ENCODE results near the gene PCDHGA10. TPM values are rescaled to one million over a fixed set of nuclear protein-coding genes. Genes with fewer than 3 reads are reported as not detected.
A peak's percentile ranks its signal among the peaks of the same experiment; 100 is the strongest.
"Not testable (repeated sequence)": the region's sequence is repeated elsewhere in the genome, so short reads cannot be mapped to it uniquely, and the experiment has no call there.

Gene PCDHGA10
- total RNA-seq, 1 experiment from 2014 or later = 0.35 TPM

GRCh38 chr5:141430332-141431113, 17.7 kb downstream of the PCDHGA10 start, which contains the start of gene PCDHGA12:
Gene PCDHGA12 (plus strand): TSS chr5:141430507. CDS start chr5:141430760, 253 bp downstream.
- no peak for DNase-seq
- Histone ChIP-seq H3K4me3 (ENCODE audit: insufficient read depth, low read depth, low read length) (no peak within 1 kb of the TSS), H3K36me3 (replicated peaks; ENCODE audit: control insufficient read depth, insufficient read depth, low read length) (no peaks in the 10 kb centered on the region), H3K27me3 (ENCODE audit: control insufficient read depth, insufficient read depth, low read length) (no peaks in the 10 kb centered on the region)

DNA sequence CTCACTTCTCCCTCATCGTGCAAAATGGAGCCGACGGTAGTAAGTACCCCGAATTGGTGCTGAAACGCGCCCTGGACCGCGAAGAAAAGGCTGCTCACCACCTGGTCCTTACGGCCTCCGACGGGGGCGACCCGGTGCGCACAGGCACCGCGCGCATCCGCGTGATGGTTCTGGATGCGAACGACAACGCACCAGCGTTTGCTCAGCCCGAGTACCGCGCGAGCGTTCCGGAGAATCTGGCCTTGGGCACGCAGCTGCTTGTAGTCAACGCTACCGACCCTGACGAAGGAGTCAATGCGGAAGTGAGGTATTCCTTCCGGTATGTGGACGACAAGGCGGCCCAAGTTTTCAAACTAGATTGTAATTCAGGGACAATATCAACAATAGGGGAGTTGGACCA, 18.5 kb downstream of the PCDHGA10 start:
- H3K36me3 ChIP-seq (replicated peaks; ENCODE audit: control insufficient read depth, insufficient read depth, low read length) = no peaks in the 10 kb centered on the region
- no peak for DNase-seq
- no peak overlapping the region for H3K4me3 ChIP-seq (ENCODE audit: insufficient read depth, low read depth, low read length)

GRCh38 chr5:141432308-141432707, 19.5 kb downstream of the PCDHGA10 start:
- not testable (repeated sequence) for H3K36me3 ChIP-seq (replicated peaks; ENCODE audit: control insufficient read depth, insufficient read depth, low read length); H3K4me3 ChIP-seq (ENCODE audit: insufficient read depth, low read depth, low read length); DNase-seq; H3K27me3 ChIP-seq (ENCODE audit: control insufficient read depth, insufficient read depth, low read length)

More for the DNA sequence above, 18.5 kb downstream of the PCDHGA10 start:
- H3K27me3 ChIP-seq (ENCODE audit: control insufficient read depth, insufficient read depth, low read length) = no peaks in the 10 kb centered on the region

DNA sequence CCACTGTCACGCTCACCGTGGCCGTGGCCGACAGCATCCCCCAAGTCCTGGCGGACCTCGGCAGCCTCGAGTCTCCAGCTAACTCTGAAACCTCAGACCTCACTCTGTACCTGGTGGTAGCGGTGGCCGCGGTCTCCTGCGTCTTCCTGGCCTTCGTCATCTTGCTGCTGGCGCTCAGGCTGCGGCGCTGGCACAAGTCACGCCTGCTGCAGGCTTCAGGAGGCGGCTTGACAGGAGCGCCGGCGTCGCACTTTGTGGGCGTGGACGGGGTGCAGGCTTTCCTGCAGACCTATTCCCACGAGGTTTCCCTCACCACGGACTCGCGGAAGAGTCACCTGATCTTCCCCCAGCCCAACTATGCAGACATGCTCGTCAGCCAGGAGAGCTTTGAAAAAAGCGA, 19.9 kb downstream of the PCDHGA10 start:
- H3K4me3 ChIP-seq (ENCODE audit: insufficient read depth, low read depth, low read length); DNase-seq; H3K36me3 ChIP-seq (replicated peaks; ENCODE audit: control insufficient read depth, insufficient read depth, low read length); H3K27me3 ChIP-seq (ENCODE audit: control insufficient read depth, insufficient read depth, low read length): not testable (repeated sequence)

GRCh38 chr5:141434006-141434405, 21.2 kb downstream of the PCDHGA10 start:
- no peaks in the 10 kb centered on the region for H3K27me3 ChIP-seq (ENCODE audit: control insufficient read depth, insufficient read depth, low read length)
- no peaks in the 10 kb centered on the region for H3K36me3 ChIP-seq (replicated peaks; ENCODE audit: control insufficient read depth, insufficient read depth, low read length)
- no peak for DNase-seq
- H3K4me3 ChIP-seq (ENCODE audit: insufficient read depth, low read depth, low read length) = no peak overlapping the region

DNA sequence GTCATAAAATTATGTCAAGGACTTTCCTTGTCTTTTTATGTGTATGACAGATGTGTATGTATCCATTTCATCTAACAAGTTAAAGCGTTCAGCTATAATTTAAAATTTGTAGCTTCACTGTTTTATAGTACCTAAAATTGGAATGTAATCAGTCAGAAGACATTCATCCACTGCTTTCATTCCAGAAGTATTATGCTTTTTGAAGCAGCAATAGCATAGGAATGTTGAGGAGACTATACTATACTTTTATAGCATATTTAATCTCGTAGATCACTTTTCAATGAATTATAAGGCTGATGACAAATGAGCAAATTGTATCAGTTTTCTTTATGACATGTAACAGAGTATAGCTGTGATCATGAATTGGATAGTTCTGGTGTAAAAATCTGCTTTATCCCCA, 24.4 kb downstream of the PCDHGA10 start:
- no peak overlapping the region for H3K4me3 ChIP-seq (ENCODE audit: insufficient read depth, low read depth, low read length)
- no peak for DNase-seq
- H3K36me3 ChIP-seq (replicated peaks; ENCODE audit: control insufficient read depth, insufficient read depth, low read length) = no peaks in the 10 kb centered on the region
- no peaks in the 10 kb centered on the region for H3K27me3 ChIP-seq (ENCODE audit: control insufficient read depth, insufficient read depth, low read length)

DNA sequence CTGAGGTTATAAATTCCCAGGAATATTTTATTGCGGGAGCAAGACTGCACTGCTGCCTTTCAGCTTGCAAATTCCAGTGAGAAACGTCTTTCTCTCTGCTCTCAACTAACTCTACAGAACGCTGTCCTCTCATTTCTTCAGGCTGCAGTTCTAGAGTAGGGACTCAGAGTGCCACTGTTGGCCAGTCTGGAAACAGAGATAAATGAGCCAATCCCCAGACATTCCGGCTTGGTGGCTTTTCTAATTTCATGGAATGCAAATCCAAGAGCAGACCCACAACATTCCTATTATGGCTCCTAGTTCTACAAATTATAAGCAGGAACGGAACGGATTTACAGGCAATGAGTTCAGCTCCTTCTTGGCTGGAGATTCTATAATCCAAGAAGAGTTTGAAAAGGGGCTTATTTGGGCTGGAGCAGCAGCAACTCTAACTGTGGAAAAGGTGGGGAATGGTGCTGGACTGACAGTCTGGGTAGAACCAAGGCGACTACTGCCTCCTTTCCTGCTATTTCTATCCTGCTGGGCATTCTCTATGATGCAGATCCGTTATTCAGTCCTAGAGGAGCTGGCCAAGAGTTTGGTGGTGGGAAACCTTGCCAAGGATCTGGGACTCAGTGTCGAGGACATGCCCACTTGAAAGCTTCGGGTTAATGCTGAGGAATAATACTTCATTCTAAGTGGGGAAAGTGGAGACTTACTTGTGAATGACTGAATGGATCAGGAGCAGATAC, 26.8 kb downstream of the PCDHGA10 start:
- DNase-seq = peak; percentile 34
- Histone ChIP-seq H3K27me3 (ENCODE audit: control insufficient read depth, insufficient read depth, low read length) (no peaks in the 10 kb centered on the region), H3K36me3 (replicated peaks; ENCODE audit: control insufficient read depth, insufficient read depth, low read length) (no peaks in the 10 kb centered on the region), H3K4me3 (ENCODE audit: insufficient read depth, low read depth, low read length) (no peak overlapping the region)

GRCh38 chr5:141440341-141440740, 27.6 kb downstream of the PCDHGA10 start:
- Histone ChIP-seq H3K4me3 (ENCODE audit: insufficient read depth, low read depth, low read length) (no peak overlapping the region), H3K27me3 (ENCODE audit: control insufficient read depth, insufficient read depth, low read length) (no peaks in the 10 kb centered on the region), H3K36me3 (replicated peaks; ENCODE audit: control insufficient read depth, insufficient read depth, low read length) (no peaks in the 10 kb centered on the region)
- no peak for DNase-seq

DNA sequence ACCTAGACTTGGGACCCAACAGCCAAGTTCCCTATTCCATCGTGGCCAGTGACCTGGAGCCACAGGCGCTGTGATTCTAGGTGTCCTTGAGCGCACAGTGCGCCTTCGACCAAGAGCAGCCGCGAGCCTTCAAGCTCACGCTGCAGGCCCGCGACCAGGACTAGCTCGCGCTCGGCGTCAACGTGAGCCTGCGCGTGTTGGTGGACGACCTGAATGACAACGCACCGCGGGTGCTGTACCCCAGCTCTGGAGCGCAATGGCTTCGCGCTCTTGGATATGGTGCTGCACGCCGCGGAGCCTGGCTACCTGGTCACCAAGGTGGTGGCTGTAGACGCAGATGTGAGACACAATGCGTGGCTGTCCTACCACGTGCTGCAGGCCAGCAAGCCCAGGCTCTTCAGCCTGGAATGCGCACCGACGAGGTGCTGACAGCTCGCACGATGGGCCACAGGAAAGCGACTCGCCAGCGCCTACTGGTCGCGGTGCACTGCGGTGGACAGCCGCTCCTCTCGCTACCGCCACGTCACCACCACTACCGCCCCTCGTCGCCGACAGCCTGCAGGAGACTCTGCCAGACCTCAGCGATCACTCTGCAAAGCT, 28.9 kb downstream of the PCDHGA10 start:
- no peak for DNase-seq
- Histone ChIP-seq H3K27me3 (ENCODE audit: control insufficient read depth, insufficient read depth, low read length) (no peaks in the 10 kb centered on the region), H3K4me3 (ENCODE audit: insufficient read depth, low read depth, low read length) (no peak overlapping the region), H3K36me3 (replicated peaks; ENCODE audit: control insufficient read depth, insufficient read depth, low read length) (no peaks in the 10 kb centered on the region)

GRCh38 chr5:141465351-141465750, 52.6 kb downstream of the PCDHGA10 start:
- DNase-seq = no peak

More at GRCh38 chr5:141465351-141465750, 52.6 kb downstream of the PCDHGA10 start:
- no peak overlapping the region for H3K4me3 ChIP-seq (ENCODE audit: insufficient read depth, low read depth, low read length)
- no peaks in the 10 kb centered on the region for H3K27me3 ChIP-seq (ENCODE audit: control insufficient read depth, insufficient read depth, low read length)
- no peaks in the 10 kb centered on the region for H3K36me3 ChIP-seq (replicated peaks; ENCODE audit: control insufficient read depth, insufficient read depth, low read length)

Other genes with a start within 250 kb of the PCDHGA10 start
- 0.03 TPM in 1 of 2 replicates, not detected in the other for gene PCDHB7, start 240.3 kb upstream of the PCDHGA10 start, total RNA-seq (2014; rRNA removed; shearing (Covaris generic))
- gene PCDHB8, start 235.2 kb upstream of the PCDHGA10 start, total RNA-seq (2014; rRNA removed; shearing (Covaris generic)) = not detected in 2 replicates
- 0.03 and 0.07 TPM in 2 replicates for gene PCDHB16, start 230.6 kb upstream of the PCDHGA10 start, total RNA-seq (2014; rRNA removed; shearing (Covaris generic))
- not detected in 2 replicates for gene PCDHB9, start 225.8 kb upstream of the PCDHGA10 start, total RNA-seq (2014; rRNA removed; shearing (Covaris generic))
- 0.03 and 0.33 TPM in 2 replicates for gene PCDHB10, start 220.6 kb upstream of the PCDHGA10 start, total RNA-seq (2014; rRNA removed; shearing (Covaris generic))
- gene PCDHB11, start 213.4 kb upstream of the PCDHGA10 start, total RNA-seq (2014; rRNA removed; shearing (Covaris generic)) = 0.03 and 0.18 TPM in 2 replicates
- not detected in 2 replicates for gene PCDHB12, start 204.3 kb upstream of the PCDHGA10 start, total RNA-seq (2014; rRNA removed; shearing (Covaris generic))
- gene PCDHB13, start 199.1 kb upstream of the PCDHGA10 start, total RNA-seq (2014; rRNA removed; shearing (Covaris generic)) = 0.03 TPM in 1 of 2 replicates, not detected in the other
- 0.10 and 0.26 TPM in 2 replicates for gene PCDHB14, start 189.6 kb upstream of the PCDHGA10 start, total RNA-seq (2014; rRNA removed; shearing (Covaris generic))
- not detected in 2 replicates for gene PCDHB15, start 167.6 kb upstream of the PCDHGA10 start, total RNA-seq (2014; rRNA removed; shearing (Covaris generic))
- gene SLC25A2, start 108.9 kb upstream of the PCDHGA10 start, total RNA-seq (2014; rRNA removed; shearing (Covaris generic)) = 0.14 TPM in 1 of 2 replicates, not detected in the other
- 39.5 and 41.8 TPM in 2 replicates for gene TAF7, start 92.2 kb upstream of the PCDHGA10 start, total RNA-seq (2014; rRNA removed; shearing (Covaris generic))
- gene PCDHGA1, start 82.5 kb upstream of the PCDHGA10 start, total RNA-seq (2014; rRNA removed; shearing (Covaris generic)) = not detected in 2 replicates
- not detected in 2 replicates for gene PCDHGA2, start 74.2 kb upstream of the PCDHGA10 start, total RNA-seq (2014; rRNA removed; shearing (Covaris generic))
- gene PCDHGA3, start 69.2 kb upstream of the PCDHGA10 start, total RNA-seq (2014; rRNA removed; shearing (Covaris generic)) = 0.14 TPM in 1 of 2 replicates, not detected in the other
- gene PCDHGB1, start 62.9 kb upstream of the PCDHGA10 start, total RNA-seq (2014; rRNA removed; shearing (Covaris generic)) = not detected in 2 replicates
- 0.03 TPM in 1 of 2 replicates, not detected in the other for gene PCDHGA4, start 58.0 kb upstream of the PCDHGA10 start, total RNA-seq (2014; rRNA removed; shearing (Covaris generic))
- 0.03 TPM in 1 of 2 replicates, not detected in the other for gene PCDHGB2, start 53.0 kb upstream of the PCDHGA10 start, total RNA-seq (2014; rRNA removed; shearing (Covaris generic))
- gene PCDHGA5, start 48.8 kb upstream of the PCDHGA10 start, total RNA-seq (2014; rRNA removed; shearing (Covaris generic)) = not detected in 2 replicates
- 0.26 TPM in 1 of 2 replicates, not detected in the other for gene PCDHGB3, start 42.7 kb upstream of the PCDHGA10 start, total RNA-seq (2014; rRNA removed; shearing (Covaris generic))
- 0.04 TPM in 1 of 2 replicates, not detected in the other for gene PCDHGA6, start 39.1 kb upstream of the PCDHGA10 start, total RNA-seq (2014; rRNA removed; shearing (Covaris generic))
- not detected in 2 replicates for gene PCDHGA7, start 30.2 kb upstream of the PCDHGA10 start, total RNA-seq (2014; rRNA removed; shearing (Covaris generic))
- 0.66 and 1.4 TPM in 2 replicates for gene PCDHGB4, start 25.3 kb upstream of the PCDHGA10 start, total RNA-seq (2014; rRNA removed; shearing (Covaris generic))
- gene PCDHGA8, start 20.4 kb upstream of the PCDHGA10 start, total RNA-seq (2014; rRNA removed; shearing (Covaris generic)) = 0.22 TPM in 1 of 2 replicates, not detected in the other
- not detected in 2 replicates for gene PCDHGB5, start 15.0 kb upstream of the PCDHGA10 start, total RNA-seq (2014; rRNA removed; shearing (Covaris generic))
- gene PCDHGA9, start 10.2 kb upstream of the PCDHGA10 start, total RNA-seq (2014; rRNA removed; shearing (Covaris generic)) = 0.04 and 0.10 TPM in 2 replicates
- 1.7 and 1.9 TPM in 2 replicates for gene PCDHGB6, start 5.0 kb upstream of the PCDHGA10 start, total RNA-seq (2014; rRNA removed; shearing (Covaris generic))
- gene PCDHGB7, start 4.7 kb downstream of the PCDHGA10 start, total RNA-seq (2014; rRNA removed; shearing (Covaris generic)) = 4.4 and 4.6 TPM in 2 replicates
- 0.21 and 0.30 TPM in 2 replicates for gene PCDHGA11, start 8.1 kb downstream of the PCDHGA10 start, total RNA-seq (2014; rRNA removed; shearing (Covaris generic))
- gene PCDHGA12, start 17.5 kb downstream of the PCDHGA10 start, total RNA-seq (2014; rRNA removed; shearing (Covaris generic)) = 0.10 and 0.44 TPM in 2 replicates
- gene PCDHGC3, start 63.0 kb downstream of the PCDHGA10 start, total RNA-seq (2014; rRNA removed; shearing (Covaris generic)) = 27.4 and 31.7 TPM in 2 replicates
- gene PCDHGC4, start 72.0 kb downstream of the PCDHGA10 start, total RNA-seq (2014; rRNA removed; shearing (Covaris generic)) = 9.9 and 12.5 TPM in 2 replicates
- gene PCDHGC5, start 76.1 kb downstream of the PCDHGA10 start, total RNA-seq (2014; rRNA removed; shearing (Covaris generic)) = 0.44 and 1.8 TPM in 2 replicates
- gene DIAPH1, start 206.0 kb downstream of the PCDHGA10 start, total RNA-seq (2014; rRNA removed; shearing (Covaris generic)) = 31.2 and 37.5 TPM in 2 replicates
- 81.3 and 82.7 TPM in 2 replicates for gene HDAC3, start 223.9 kb downstream of the PCDHGA10 start, total RNA-seq (2014; rRNA removed; shearing (Covaris generic))
- gene RELL2, start 224.0 kb downstream of the PCDHGA10 start, total RNA-seq (2014; rRNA removed; shearing (Covaris generic)) = 7.4 and 8.9 TPM in 2 replicates
- 17.3 and 22.3 TPM in 2 replicates for gene FCHSD1, start 238.4 kb downstream of the PCDHGA10 start, total RNA-seq (2014; rRNA removed; shearing (Covaris generic))